Thyroid gland (tissue), 4 donors: ENCODE results near the gene RAB28.

ENCODE experiments used
- POLR2A ChIP-seq, 2 donors: fragments of 450-650 bp; IDR thresholded peaks; one replicate each; pipeline ENCODE4 v1.6.1; 2017; ENCODE audit warnings: antibody characterized with exemption in 2 of 2, mild to moderate bottlenecking in 2 of 2, moderate library complexity in 1 of 2
- TF ChIP-seq, protein P1 (sequence below), 6 experiments: fragments of 200-600 bp in 3 of 6; fragments of 450-650 bp in 3 of 6; sonication (generic) in 3 of 6; IDR thresholded peaks; one replicate each; pipeline ENCODE4 v1.5.1; 2016 to 2019; ENCODE audit warnings: antibody characterized with exemption in 6 of 6, mild to moderate bottlenecking in 2 of 6, inconsistent platforms in 1 of 6, moderate library complexity in 1 of 6

DNA sequence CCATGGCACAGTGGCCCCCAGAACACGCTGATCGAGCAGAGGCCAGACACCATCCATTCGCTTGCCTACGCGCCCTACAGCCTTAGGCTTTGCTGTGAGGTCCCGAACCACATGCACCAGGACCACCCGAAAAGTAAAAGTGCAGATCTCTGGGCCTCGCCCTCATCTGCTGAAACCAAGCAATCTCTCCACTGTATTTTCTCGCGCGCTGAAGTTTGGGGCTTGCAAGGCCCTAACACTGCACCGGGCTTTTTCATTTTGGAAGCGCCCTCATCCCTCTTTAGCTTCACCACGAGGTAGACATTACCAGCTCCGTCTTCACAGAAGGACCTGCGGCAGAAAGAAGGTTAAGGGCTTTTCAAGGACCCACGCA, 39.0 kb upstream of the RAB28 start:
- TF ChIP-seq, protein P1, sequence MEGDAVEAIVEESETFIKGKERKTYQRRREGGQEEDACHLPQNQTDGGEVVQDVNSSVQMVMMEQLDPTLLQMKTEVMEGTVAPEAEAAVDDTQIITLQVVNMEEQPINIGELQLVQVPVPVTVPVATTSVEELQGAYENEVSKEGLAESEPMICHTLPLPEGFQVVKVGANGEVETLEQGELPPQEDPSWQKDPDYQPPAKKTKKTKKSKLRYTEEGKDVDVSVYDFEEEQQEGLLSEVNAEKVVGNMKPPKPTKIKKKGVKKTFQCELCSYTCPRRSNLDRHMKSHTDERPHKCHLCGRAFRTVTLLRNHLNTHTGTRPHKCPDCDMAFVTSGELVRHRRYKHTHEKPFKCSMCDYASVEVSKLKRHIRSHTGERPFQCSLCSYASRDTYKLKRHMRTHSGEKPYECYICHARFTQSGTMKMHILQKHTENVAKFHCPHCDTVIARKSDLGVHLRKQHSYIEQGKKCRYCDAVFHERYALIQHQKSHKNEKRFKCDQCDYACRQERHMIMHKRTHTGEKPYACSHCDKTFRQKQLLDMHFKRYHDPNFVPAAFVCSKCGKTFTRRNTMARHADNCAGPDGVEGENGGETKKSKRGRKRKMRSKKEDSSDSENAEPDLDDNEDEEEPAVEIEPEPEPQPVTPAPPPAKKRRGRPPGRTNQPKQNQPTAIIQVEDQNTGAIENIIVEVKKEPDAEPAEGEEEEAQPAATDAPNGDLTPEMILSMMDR (IDR thresholded peaks at IDR 0.05): no peak
- no peak for TF ChIP-seq POLR2A (IDR thresholded peaks at IDR 0.05)
